Gastroesophageal sphincter (tissue), 3 donors: ENCODE data around the gene CPSF6.

Experiments
- POLR2AphosphoS5 ChIP-seq: sonication (generic); formaldehyde crosslinking; IDR thresholded peaks from one replicate; pipeline ENCODE4 v1.6.1; 2017; ENCODE audit warnings: antibody characterized with exemption
- TF ChIP-seq, protein P1 (sequence below), 4 experiments: fragments of 200-600 bp in 2 of 4; fragments of 450-650 bp in 2 of 4; sonication (generic) in 1 of 4; IDR thresholded peaks; one replicate each; pipeline ENCODE4 v1.5.1; 2017 to 2019; ENCODE audit warnings: antibody characterized with exemption in 4 of 4, mild to moderate bottlenecking in 2 of 4, moderate library complexity in 2 of 4

DNA sequence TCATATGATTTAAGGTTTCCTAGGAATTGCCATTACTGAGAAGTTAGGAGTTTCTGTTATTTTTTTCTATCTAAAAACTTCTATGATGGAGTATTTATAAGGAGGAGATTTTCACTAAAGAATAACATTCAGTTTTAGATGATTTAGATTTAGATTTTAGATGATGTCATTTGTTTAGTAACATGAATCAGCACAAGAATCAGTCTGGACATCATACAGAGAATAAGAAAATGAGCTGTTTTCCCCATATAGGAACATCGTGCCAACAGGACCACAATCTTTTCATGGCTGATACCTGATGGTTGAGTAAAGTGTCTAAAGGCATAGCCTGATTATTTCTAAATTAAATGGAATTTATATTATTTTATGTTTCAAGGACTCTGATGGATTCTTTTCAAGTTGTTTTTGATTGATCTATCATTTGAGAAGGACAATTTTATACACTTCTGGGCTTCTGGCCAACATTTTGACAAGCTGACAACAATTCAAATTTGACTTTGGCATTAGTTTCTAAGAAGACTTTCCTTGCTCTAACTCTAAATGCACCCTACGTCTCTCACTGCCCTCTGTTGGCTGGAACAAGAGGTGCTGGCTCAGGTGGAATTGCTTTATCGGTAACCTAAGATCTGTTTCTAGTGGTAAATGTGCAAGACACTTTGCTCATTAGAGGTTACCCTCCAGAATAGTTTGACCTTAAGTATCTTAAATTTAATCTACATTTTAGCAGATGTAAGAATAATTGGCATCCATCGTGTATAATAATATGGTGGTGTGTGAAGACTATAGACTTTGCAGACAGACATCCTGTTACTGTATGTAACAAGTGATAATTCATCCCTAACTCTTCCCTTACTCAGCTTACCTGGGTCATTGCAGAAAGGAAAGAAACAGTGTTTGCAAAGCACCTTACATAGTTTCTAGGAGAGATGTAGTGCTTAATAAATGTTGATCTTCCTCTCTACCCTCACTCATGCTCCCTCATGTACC, 42.8 kb upstream of the CPSF6 start:
- TF ChIP-seq, protein P1, sequence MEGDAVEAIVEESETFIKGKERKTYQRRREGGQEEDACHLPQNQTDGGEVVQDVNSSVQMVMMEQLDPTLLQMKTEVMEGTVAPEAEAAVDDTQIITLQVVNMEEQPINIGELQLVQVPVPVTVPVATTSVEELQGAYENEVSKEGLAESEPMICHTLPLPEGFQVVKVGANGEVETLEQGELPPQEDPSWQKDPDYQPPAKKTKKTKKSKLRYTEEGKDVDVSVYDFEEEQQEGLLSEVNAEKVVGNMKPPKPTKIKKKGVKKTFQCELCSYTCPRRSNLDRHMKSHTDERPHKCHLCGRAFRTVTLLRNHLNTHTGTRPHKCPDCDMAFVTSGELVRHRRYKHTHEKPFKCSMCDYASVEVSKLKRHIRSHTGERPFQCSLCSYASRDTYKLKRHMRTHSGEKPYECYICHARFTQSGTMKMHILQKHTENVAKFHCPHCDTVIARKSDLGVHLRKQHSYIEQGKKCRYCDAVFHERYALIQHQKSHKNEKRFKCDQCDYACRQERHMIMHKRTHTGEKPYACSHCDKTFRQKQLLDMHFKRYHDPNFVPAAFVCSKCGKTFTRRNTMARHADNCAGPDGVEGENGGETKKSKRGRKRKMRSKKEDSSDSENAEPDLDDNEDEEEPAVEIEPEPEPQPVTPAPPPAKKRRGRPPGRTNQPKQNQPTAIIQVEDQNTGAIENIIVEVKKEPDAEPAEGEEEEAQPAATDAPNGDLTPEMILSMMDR (IDR thresholded peaks at IDR 0.05) = no peak
- no peak for TF ChIP-seq POLR2AphosphoS5
